IMR-90 (cell line): ENCODE measurements around the gene SPC25.

ENCODE experiments used
- CTCF ChIP-seq: conservative IDR thresholded peaks from 2 replicates; pipeline ENCODE4 v1.5.1; 2012; ENCODE audit warnings: mild to moderate bottlenecking, low read depth, low read length, improper control_type of control experiment
- FOS ChIP-seq: fragments of 150-350 bp; IDR thresholded peaks from 2 replicates; pipeline ENCODE4 v1.6.1; 2016; ENCODE audit warnings: low read depth, low read length
- TF ChIP-seq, protein P1 (sequence below): fragments of 150-350 bp; IDR thresholded peaks from 2 replicates; pipeline ENCODE4 v1.6.1; 2017; ENCODE audit warnings: mild to moderate bottlenecking, antibody characterized with exemption, low read length, low read depth

GRCh38 chr2:168929031-168929430 is 38.8 kb upstream of the SPC25 start:
- TF ChIP-seq CTCF (no peak), FOS (no peak)
- TF ChIP-seq, protein P1, sequence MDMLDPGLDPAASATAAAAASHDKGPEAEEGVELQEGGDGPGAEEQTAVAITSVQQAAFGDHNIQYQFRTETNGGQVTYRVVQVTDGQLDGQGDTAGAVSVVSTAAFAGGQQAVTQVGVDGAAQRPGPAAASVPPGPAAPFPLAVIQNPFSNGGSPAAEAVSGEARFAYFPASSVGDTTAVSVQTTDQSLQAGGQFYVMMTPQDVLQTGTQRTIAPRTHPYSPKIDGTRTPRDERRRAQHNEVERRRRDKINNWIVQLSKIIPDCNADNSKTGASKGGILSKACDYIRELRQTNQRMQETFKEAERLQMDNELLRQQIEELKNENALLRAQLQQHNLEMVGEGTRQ, result no peak
